Rectal smooth muscle tissue (tissue), 1 donor: ENCODE data around the gene MGME1.
"Not testable (repeated sequence)": the region's sequence is repeated elsewhere in the genome, so short reads cannot be mapped to it uniquely, and the experiment has no call there.

Experiments used
- H3K27ac ChIP-seq: one replicate; pipeline ENCODE4 v1.7.0; 2013; ENCODE audit warnings: low read depth, low read length, inconsistent platforms
- H3K27me3 ChIP-seq: one replicate; pipeline ENCODE4 v1.7.0; 2013; ENCODE audit warnings: low read length; ENCODE audit not compliant: control insufficient read depth, insufficient read depth
- H3K36me3 ChIP-seq: one replicate; pipeline ENCODE4 v1.7.0; 2013; ENCODE audit warnings: low read length; ENCODE audit not compliant: control insufficient read depth, insufficient read depth
- H3K4me1 ChIP-seq: one replicate; pipeline ENCODE4 v1.7.0; 2013; ENCODE audit warnings: low read length; ENCODE audit not compliant: control insufficient read depth, insufficient read depth
- H3K4me3 ChIP-seq: one replicate; pipeline ENCODE4 v1.7.0; 2013; ENCODE audit warnings: low read length
- H3K9ac ChIP-seq: one replicate; pipeline ENCODE4 v1.7.0; 2013; ENCODE audit warnings: low read length

The MGME1 gene

GRCh38 chr20:17957505-17958363, 11.1 kb upstream of the MGME1 start:
- Histone ChIP-seq H3K4me1 (peaks cover 26% of the 10 kb centered on the region), H3K4me3 (no peak overlapping the region), H3K27me3 (no peaks in the 10 kb centered on the region), H3K9ac (no peak overlapping the region), H3K36me3 (peaks cover 15% of the 10 kb centered on the region), H3K27ac (peak overlapping the region; percentile 2)

- H3K9ac ChIP-seq, result no peak overlapping the region
- H3K36me3 ChIP-seq, result peaks cover 8% of the 10 kb centered on the region
- H3K4me1 ChIP-seq, result peaks cover 26% of the 10 kb centered on the region
- H3K4me3 ChIP-seq, result no peak overlapping the region
- peak overlapping the region; percentile 10 for H3K27ac ChIP-seq
- H3K27me3 ChIP-seq, result no peaks in the 10 kb centered on the region
Measured at GRCh38 chr20:17958373-17959256, 10.2 kb upstream of the MGME1 start.

DNA sequence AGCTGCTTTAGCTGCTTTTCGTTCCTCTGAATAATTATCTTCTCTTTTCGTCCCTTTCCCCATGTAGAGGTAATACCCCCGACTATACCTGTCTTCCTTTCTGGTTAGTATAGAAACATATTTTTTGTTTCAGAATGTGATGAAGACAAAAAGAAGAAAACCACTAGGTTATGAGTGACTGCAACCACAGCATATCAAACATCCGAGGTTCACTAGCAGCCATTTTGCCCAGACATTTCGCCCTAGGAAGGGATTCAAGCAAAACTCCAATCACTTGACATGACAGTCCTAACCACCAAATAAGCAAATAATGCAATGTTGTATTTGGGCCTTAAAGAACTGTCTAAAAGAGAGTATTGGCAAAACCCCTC, 9.6 kb upstream of the MGME1 start:
- Histone ChIP-seq H3K36me3 (peaks cover 4% of the 10 kb centered on the region), H3K4me3 (no peak overlapping the region), H3K4me1 (peaks cover 26% of the 10 kb centered on the region), H3K9ac (no peak overlapping the region), H3K27ac (no peak overlapping the region), H3K27me3 (no peaks in the 10 kb centered on the region)

GRCh38 chr20:17960400-17960885, 8.4 kb upstream of the MGME1 start:
- H3K9ac ChIP-seq, H3K36me3 ChIP-seq, H3K4me3 ChIP-seq, H3K27me3 ChIP-seq: not testable (repeated sequence)
- Histone ChIP-seq H3K4me1 (peaks cover 26% of the 10 kb centered on the region), H3K27ac (peak overlapping the region; percentile 63)

GRCh38 chr20:17960927-17961586, 7.8 kb upstream of the MGME1 start:
- Histone ChIP-seq H3K4me3 (no peak overlapping the region), H3K4me1 (peaks cover 26% of the 10 kb centered on the region), H3K9ac (no peak overlapping the region), H3K36me3 (no peaks in the 10 kb centered on the region), H3K27ac (peak overlapping the region; percentile 63), H3K27me3 (no peaks in the 10 kb centered on the region)

GRCh38 chr20:17961587-17961940, 7.3 kb upstream of the MGME1 start:
- peaks cover 28% of the 10 kb centered on the region for H3K4me1 ChIP-seq
- no peaks in the 10 kb centered on the region for H3K27me3 ChIP-seq
- no peaks in the 10 kb centered on the region for H3K36me3 ChIP-seq
- H3K9ac ChIP-seq, result no peak overlapping the region
- peak overlapping the region; percentile 63 for H3K27ac ChIP-seq
- no peak overlapping the region for H3K4me3 ChIP-seq

DNA sequence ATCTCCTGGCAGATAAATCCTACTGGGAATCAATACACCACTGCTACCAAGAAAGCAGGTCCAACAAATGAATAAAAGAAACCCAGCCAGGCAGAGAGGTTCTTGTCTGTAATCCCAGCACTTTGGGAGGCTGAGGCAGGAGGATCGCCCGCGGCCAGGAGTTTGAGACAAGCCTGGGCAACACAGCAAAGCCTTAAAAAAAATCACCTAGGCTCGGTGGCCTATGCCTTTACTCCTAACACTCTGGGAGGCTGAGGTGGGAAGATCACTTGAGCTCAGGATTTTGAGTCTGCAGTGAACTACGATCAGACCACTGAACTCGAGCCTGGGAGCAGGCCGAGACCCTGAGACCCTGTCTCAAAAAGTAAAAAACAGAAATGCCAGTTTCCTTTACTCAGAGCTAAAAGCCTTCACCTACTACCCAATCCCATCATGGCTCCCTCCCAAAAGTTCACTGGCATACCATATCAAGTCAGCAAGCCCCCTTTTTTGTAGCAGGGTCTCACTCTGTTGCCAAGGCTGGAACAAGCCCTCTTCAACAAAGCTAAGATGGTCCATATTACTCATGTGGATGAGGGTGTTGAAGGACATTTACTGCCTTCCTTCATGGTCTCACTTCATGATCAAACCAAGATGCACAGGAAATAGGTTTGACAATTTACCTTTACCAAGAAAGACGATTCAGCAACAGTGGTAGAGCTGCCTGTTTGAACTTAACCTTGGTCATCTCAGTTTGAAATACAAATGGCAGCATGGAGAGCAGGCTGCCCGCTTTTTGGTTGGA, 5.5 kb upstream of the MGME1 start:
- peaks cover 25% of the 10 kb centered on the region for H3K4me1 ChIP-seq
- no peak overlapping the region for H3K4me3 ChIP-seq
- H3K36me3 ChIP-seq, result no peaks in the 10 kb centered on the region
- no peak overlapping the region for H3K9ac ChIP-seq
- H3K27me3 ChIP-seq, result no peaks in the 10 kb centered on the region
- H3K27ac ChIP-seq, result no peak overlapping the region

- no peak overlapping the region for H3K9ac ChIP-seq
Measured at GRCh38 chr20:17964073-17964472, 4.7 kb upstream of the MGME1 start.

GRCh38 chr20:17964632-17965031, 4.2 kb upstream of the MGME1 start:
- Histone ChIP-seq H3K4me1 (peaks cover 20% of the 10 kb centered on the region), H3K4me3 (no peak overlapping the region), H3K36me3 (no peaks in the 10 kb centered on the region), H3K9ac (no peak overlapping the region), H3K27ac (peak overlapping the region; percentile 26), H3K27me3 (no peaks in the 10 kb centered on the region)

More at GRCh38 chr20:17964073-17964472, 4.7 kb upstream of the MGME1 start:
- Histone ChIP-seq H3K27ac (no peak overlapping the region), H3K27me3 (no peaks in the 10 kb centered on the region), H3K4me1 (peaks cover 20% of the 10 kb centered on the region), H3K36me3 (no peaks in the 10 kb centered on the region), H3K4me3 (no peak overlapping the region)

DNA sequence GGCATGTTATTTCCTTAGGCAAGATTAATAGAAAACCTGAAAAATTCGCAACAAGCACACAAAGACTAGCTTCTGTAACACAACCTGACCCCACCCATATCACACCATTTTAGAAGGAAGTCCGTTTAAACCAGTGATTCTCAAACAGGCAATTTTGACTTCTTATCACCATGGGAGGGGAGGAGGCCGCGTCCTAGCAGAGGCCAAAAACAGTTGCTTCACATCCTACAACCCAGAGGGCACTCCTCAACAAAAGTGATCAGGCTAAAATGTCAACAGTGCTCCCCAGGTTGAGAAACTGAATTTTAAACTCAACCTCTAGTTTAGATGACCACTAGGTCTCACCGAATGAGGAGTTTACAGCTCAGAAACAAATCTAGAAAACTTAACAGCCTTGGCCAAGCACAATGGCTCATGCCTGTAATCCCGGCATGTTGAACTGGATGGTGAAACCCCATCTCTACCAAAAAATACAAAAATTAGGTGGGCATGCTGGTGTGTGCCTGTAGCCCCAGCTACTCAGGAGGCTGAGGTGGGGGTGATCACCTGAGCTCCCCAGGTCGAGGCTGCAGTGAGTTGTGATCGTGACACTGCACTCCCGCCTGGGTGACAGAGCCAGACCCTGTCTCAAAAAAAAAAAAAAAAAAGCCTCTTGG, 3.6 kb upstream of the MGME1 start:
- no peak overlapping the region for H3K9ac ChIP-seq
- peaks cover 18% of the 10 kb centered on the region for H3K4me1 ChIP-seq
- no peaks in the 10 kb centered on the region for H3K27me3 ChIP-seq
- peak overlapping the region; percentile 99 for H3K4me3 ChIP-seq
- H3K36me3 ChIP-seq, result no peaks in the 10 kb centered on the region
- H3K27ac ChIP-seq, result peak overlapping the region; percentile 58
